HEK293T (cell line): ENCODE results near the gene MIER1.

ENCODE experiments used
- BHLHE40 ChIP-seq: fragments of 450-650 bp; IDR thresholded peaks from 2 replicates; pipeline ENCODE4 v1.6.1; 2016; ENCODE audit warnings: mild to moderate bottlenecking, moderate library complexity, borderline replicate concordance
- FOXK2 ChIP-seq: fragments of 450-650 bp; IDR thresholded peaks from 2 replicates; pipeline ENCODE4 v1.6.1; 2016; ENCODE audit warnings: mild to moderate bottlenecking
- FOXM1 ChIP-seq: fragments of 450-650 bp; IDR thresholded peaks from 2 replicates; pipeline ENCODE4 v1.6.1; 2017; ENCODE audit warnings: mild to moderate bottlenecking, borderline replicate concordance
- L3MBTL2 ChIP-seq: fragments of 450-650 bp; conservative IDR thresholded peaks from 2 replicates; pipeline ENCODE4 v1.6.1; 2016; ENCODE audit warnings: mild to moderate bottlenecking
- SP1 ChIP-seq: fragments of 450-650 bp; IDR thresholded peaks from 2 replicates; pipeline ENCODE4 v1.6.1; 2017
- ZNF384 ChIP-seq: fragments of 450-650 bp; IDR thresholded peaks from 2 replicates; pipeline ENCODE4 v1.6.1; 2016

GRCh38 chr1:66982561-66983260 lies 57.9 kb downstream of the MIER1 start:
- no peak for TF ChIP-seq ZNF384
- no peak for TF ChIP-seq SP1
- no peak for TF ChIP-seq FOXM1
- no peak for TF ChIP-seq L3MBTL2
- no peak for TF ChIP-seq BHLHE40
- no peak for TF ChIP-seq FOXK2
